CMK (cell line): ENCODE data around the gene CCND1.
"Not testable (repeated sequence)": the region's sequence is repeated elsewhere in the genome, so short reads cannot be mapped to it uniquely, and the experiment has no call there.

Source experiments
- DNase-seq: peaks from one replicate; pipeline ENCODE4 v3.0.0-alpha.2; 2010; ENCODE audit warnings: low read depth

Gene CCND1

DNA sequence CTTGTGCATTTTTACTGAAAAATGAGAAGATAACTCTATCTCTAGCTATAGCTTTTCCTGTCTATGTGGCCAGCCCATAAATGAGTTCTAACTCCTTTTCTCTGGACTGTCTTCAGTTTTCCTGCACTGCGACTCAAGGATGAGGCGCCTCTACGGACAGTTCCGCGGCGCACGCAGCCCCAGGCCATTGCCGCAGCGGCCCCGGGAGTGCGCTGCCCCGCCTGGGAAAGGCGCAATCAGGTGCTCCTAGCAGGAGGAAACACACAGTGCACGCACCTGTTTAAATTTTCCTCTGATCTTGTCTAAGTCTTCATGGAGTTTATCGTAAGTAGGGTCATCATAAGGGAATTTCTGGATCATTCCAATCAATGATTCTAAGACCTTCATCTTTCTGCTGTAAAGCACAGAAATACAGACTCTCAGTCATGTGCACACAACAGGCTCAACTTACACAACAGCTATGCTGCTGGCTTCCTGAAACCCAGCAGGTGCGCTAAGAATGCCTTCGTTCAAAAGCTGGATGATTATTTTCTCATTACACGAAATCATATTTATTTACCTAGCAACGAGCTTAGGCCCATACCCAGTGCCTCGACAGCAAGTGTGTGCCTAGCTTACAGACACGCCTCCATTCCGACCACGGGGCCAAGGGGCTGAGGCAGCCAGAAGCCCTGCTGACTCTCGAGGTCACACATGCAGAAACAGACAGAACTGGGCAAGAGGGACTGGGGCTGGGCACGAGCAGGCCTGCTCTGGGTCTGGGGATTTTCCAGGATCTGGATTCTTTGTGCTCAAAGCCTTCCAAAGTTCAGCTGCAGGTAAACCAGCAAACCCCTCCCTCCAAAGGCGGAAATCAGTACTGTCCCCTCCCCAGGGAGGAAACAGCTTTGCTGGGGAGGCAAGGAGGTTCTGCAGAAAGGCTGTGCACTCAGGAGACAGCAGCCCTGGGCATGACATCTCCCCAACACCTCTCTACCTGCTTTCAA is 27.0 kb downstream of the CCND1 start:
- no peak for DNase-seq

DNA sequence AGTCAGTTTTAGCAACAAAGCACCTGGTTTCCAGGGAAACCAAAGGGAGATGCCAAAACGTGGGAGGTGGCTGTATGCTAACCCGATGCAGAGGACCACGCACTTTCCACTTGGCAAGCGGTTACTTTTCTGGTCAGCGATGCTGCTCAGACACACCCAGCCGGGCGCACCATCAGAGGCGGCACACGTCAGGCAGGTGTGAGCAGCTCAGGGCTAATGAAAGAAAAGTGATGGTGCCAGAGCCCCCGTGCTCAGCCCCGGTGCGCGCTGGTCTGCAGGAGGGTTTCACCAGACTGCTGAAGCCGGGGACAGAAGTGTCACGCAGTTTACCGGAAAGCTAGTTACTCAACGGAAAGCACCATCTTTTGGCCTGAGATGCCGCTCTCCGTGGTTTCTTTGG is 28.5 kb downstream of the CCND1 start:
- DNase-seq = no peak

DNA sequence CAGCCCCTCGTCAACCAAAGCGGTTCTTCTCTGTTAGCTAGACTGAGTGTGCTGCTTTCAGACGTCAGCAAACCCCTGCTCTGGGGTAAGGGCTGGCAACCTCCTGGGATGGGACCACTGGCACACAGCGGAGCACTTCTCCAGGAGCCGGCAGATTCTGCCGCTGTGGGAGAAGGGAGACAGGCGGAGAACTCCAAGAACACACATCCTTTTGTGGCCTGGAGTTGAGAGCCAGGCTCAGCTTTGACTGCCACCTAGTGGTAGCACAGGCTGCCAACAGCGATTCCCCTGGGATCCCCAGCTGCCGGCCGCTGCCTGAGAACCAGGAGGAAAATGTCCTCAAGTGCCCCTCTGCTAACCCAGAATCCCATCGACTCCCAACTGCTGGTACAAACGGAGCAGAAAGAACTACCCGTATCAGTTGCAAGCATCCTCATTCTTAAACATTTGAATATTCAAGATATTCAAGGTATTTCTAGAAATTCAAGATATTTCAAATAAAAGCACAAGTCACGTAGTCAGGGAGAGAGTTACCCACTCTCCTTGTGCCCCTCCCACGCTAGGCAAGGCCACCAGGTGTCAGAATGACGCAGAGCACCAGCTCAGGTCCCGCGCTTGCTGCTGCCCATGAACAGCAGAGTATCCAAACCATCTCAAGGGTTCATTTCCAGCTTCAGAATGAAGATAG is 29.3 kb downstream of the CCND1 start:
- peak; percentile 54 for DNase-seq

DNA sequence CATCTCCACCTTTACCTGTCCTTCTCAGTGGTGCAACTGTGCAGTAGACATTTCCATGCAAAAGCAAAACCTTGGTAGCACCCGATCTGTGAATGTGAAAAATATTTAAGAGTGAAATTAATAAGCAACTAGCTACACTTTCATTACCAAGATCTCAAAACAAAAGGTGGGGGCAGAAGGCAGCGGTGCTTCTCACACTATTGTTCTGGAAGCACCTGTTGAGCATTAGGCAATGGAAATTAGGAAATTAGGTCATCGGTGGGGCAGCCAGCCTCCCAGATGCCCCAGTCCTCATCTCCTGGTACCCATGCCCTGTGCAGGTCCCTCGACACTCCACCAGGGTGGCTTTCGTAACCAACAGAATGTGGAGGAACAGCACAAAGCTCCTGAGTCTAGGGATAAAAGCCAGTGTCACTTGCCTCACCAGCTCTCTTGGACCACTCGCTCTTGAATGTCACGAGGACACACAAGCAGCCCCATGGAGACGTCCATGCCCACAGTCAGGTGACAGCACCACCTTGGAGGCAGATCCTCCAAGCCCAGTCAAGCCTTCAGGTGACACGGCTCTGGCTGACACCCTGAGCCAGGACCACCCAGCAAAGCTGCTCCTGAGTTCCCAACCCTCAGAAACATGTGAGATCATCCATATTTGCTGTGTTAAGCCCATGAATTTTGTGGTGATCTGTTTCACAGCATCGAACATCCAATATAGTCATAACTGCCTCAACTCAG is 30.9 kb downstream of the CCND1 start:
- no peak for DNase-seq

DNA sequence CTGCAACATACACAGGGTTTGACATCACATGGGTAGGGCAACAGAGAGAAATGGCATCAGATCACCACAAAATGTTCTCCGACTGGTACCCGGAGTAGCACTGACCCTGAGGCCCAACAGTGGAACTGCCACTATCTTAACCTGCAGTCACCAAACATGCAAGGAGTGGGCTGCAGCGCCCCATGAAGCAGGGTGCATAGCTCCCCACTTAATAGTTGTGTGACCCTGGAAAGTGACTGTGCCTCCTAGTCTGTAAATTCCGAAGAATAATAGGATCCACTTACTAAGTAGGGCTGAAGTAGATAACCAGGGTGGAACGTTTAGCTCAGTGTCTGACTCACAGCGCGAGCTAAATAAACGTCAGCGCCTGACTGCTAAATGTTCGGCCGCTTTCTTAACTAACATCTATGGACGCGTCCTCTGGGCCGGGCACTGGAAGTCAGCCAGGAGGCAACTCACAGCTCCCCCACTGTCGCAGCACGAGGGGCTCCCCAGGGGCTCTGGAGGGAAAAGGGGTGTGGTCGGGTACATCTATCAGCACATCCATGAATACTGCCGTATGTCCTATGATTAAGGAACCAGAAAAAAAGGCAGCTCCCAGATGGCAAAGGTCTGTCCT is 33.4 kb downstream of the CCND1 start:
- DNase-seq = peak; percentile 30

DNA sequence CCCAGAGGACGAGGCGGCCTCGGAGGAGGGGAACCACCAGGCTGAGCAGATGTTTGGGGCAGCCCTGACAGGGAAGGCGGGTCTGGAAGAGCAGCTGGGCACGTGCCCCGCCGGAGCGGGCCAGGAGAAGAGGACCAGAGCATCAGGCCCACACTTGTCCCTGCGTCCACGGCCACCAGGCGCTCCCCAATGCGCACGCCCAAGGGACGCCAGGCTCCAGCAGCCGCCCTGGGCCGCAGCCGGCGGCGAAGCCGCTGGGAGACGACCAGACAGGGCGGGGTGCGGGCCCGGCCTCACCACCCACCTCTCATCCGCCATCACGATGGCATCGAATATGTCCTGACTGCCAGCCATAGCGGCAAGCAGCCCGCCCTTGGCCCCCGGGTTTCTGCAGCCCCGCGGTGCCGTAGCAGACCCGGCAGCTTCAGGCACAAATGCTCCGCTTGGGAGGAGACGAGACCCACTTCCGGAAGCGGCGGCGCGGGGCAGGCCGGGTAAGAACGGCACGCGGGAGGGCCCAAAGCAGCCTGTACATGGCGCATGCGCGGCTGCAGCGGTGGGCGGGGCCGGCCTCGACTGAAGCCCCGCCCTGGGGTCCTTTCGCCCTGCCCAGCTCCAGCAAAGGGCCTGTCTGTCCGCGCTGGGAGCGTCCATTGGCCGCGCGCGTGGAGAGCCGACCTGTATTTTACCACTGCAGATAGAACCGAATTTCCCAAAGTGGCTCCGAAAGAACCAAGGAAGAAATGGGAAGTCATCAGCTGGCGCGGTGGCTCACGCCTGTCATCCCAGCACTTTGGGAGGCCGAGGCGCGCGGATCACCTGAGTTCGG is 34.1 kb downstream of the CCND1 start, which contains the start of gene LTO1:
Gene LTO1 (minus strand): TSS at position 468 of the 829 bp plus-strand sequence. CDS start 114 bp downstream, at position 354.
- DNase-seq = peak; percentile 93

DNA sequence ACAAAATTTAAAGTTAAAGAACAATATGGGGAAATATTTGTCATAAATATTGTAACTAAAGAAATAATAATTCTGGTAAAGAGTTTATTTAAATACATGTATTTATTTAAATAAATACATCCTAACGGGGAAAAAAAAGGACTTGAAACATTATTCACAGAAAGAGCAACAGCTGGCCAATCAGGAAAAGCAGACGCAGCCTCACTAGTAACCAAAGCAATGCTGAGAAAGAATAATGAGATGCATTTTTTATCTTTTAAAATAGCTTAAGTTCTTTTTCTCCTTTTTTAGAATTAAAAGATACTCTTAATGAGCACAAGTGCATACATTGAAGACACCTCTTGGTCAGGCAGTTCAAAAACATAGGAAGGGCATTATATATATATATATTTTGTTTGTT is 36.8 kb downstream of the CCND1 start:
- no peak for DNase-seq

DNA sequence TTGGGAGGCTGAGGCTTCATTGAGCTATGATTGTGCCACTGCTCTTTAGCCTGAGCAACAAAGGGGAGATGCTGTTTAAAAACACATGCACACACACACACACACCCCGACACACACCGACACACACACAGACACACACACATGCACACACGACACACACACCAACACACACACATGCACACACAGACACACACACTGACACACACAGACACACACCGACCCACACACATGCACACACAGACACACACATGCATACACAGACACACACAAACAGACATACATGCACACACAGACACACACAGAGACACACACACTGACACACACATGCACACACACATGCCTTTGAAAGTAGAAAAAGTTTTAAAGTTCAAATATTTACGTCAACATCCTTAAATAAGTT is 39.7 kb downstream of the CCND1 start:
- DNase-seq = no peak

DNA sequence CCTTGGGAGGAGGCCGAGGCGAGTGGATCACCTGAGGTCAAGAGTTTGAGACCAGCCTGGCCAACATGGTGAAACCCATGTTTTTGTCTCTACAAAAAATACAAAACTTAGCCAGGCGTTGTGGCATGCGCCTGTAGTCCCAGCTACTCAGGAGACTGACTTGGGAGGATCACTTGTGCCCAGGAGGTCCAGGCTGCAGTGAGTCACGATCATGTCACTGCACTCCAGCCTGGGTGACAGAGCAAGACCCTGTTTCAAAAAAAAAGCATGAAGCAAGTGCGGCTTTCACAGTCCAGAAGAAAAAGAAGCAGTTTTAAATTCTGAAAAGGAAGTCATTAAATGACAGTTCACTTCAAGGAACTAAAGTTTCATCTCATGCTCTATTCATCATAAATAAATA is 41.3 kb downstream of the CCND1 start:
- no peak for DNase-seq

DNA sequence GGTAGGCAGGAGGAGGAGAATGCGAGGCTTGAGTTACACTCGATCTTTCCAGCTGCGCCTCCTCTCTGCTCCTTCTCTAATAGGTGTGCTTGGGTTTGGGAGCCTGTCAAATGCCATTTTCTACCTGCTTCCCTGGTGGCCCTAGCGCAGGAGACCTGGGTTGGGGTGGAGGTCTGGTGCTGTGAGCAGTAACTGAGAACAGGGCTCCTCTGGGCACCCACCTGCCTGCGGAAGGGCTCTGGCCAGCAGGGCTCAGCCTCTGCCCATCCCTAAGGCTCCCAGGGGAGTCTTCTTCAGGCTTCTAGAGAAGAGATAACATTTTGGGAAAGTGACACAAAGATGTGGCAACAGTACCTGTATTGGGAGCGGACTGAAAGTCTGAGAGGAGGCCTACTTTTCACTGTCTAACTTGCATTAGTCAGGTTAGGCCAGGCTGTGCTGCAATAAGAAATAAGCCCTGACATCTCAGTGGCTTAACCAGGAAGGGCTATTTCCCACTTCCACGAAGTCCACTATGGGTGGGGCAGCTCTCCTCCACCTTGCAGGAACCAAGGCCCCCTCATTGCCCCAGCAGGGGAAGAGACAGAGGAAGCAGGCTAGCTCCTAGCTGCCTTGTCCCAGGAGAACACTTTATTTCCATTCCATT is 41.8 kb downstream of the CCND1 start:
- no peak for DNase-seq

DNA sequence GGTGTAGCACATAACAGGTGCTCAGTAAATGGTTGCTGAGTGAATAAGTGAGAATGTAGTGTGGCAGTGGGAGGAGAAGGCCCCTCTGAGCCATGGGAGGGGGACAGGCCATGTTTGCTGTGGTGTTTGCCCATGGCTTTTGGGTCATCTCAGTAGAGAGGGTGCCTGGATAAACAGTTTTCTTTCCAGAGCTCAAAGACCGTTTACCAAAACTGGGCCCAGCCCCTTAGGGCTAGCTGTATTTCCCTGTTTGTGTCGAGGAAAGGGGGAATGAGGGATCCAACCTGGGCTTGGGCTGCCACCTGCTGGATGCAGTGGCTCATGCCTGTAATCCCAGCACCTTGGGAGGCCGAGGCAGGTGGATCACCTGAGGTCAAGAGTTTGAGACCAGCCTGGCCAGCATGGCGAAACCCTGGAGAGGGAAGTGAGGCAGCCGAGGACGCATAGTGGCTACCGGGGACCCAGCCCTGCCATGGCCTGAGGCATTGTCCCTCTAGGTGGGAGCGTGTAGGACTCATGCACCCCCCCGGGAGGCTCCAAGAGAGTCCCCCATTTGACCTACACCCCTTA is 42.9 kb downstream of the CCND1 start:
- DNase-seq = no peak

DNA sequence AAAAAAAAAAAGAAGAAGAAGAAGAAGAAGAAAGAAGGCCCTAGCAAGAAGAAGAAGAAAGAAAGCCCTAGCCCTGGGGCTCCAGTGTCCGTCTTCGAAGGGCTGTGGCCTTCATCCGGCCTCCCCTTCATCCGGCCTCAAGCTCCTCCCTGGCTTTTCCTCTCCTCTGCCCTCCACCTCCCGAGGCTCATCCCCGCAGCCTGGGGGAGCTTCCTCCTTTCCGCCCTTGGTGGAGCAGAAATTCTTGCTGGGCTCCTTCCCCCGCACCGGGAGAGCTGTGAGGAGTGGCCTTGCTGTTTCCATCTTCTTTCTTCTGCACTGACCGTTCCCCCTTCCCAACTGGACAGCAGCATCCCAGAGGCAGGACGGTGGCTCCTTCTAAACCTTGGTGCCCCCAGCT is 43.7 kb downstream of the CCND1 start:
- DNase-seq = no peak

DNA sequence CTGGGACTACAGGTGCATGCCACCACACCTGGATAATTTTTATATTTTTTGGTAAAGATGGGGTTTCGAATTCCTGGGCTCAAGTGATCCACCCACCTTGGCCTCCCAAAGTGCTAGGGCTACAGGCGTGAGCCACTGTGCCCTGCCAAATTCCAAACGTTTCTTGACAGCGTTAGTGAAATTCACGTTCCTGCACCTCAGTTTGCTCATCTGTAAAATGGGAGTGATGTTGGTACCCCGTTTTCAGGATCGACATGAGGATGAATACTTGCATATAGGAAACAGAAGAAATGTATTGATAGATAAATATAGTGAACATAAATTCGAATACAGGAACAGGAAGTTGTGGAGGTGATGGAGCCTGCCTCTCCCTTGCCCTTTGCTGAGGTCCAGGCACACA is 44.4 kb downstream of the CCND1 start:
- DNase-seq = no peak

DNA sequence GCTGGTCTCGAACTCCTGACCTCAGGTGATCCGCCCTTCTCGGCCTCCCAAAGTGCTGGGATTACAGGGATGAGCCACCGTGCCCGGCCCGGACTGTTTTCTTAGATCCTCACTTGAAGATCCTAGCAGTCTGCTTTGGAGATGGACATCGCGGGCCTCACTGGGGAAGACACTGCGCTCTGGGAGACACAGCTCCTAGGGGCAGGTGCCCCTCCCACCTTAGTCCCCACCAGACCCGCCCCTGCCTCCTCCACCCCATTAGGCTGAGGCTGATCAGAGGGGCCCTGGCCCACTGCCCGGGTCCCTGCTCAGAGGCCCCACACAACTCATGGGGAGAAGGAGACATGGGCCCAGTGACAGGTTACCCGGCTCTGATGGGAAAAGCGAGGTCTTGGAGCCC is 45.5 kb downstream of the CCND1 start:
- no peak for DNase-seq

DNA sequence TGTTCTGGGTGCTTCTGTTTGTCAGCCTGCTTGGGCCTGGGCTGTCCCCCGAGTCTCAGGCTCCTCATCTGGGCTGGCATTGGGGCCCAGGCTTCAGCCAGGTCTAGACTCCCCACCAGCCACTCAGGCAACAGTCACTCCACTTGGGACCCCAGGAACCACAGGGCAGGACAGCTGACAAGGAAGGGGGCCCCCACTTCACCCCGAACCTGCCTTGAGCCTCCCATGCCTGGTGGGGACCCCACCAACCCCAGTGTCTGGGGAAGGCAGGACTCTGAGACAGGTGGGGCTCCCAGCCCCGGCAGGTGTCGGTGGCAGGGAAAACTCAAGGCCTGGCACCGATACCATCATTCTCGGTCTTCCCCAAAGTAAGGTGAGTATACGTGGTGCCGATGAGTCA is 45.9 kb downstream of the CCND1 start:
- DNase-seq = no peak

DNA sequence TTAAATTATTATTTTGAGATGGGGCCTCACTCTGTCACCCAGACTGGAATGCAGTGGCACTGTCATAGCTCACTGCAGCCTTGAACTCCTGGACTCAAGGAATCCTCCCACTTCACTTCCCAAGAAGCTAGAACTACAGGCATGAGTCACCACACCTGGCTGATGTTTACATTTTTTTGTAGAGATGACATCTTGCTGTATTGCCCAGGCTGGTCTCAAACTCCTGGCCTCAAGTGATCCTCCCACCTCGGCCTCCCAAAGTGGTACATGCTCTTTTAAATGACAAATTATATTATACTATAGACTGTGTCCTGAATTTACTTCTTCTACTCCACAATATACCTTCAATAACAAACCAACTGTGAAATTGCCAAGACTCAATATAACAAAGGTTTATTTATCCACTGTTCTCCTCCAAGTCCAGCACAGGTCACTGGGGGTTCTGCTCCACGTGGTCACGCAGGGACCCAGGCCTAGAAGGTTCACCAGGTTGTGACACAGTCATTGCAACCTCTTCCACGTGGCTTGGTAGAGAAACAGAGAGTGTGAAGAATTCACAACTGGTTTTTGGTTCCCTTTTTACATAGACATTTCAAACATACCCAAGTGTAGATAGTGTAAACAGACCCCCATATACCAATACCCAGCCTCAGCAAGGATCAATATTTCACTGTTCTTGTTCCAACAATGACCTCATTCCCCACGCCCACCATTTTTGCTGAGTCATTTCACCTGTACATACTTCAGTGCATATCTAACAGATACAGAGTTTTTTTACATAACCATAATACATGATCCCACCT is 47.2 kb downstream of the CCND1 start:
- DNase-seq = not testable (repeated sequence)

DNA sequence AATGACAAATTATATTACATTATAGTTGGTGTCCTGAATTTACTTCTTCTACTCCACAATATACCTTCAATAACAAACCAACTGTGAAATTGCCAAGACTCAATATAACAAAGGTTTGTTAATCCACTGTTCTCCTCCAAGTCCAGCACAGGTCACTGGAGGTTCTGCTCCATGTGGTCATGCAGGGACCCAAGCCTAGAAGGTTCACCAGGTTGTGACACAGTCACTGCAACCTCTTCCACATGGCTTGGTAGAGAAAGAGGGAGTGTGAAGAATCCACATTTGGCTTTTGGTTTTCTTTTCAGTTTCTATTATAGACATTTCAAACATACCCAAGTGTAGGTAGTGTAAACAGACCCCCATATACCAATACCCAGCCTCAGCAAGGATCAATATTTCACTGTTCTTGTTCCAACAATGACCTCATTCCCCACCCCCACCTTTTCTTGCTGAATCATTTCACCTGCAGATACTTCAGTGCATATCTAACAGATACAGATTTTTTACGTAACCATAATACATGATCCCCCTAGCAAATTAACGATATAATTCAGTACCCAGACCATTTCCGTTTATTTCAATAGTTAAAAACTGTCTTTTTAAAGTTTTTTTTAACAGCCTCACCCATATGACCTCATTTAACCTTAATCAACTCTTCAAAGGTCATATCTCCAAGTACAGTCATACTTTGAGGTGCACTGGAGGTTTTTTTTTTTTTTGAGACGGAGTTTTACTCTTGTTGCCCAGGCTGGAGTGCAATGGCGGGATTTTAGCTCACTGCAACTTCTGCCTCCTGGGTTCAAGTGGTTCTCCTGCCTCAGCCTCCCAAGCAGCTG is 48.7 kb downstream of the CCND1 start:
- DNase-seq = no peak

DNA sequence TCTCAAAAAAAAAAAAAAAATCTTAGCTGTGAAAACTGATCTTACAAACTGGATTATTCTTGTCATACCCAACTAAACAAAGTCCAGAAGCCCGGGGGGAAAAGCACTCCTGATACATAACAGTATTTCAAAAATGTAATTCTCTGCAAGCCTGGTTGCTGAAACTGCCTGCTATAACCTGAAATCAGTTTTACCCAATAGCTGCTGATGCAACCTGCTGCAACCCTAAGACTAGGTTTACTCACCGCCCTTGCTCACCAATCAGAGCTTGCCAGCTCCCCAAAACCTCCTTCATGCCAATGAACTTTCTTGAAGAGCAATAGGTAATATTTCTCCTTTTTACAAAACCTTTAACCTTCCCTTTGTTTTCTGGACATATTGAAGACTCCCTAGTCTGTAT is 50.5 kb downstream of the CCND1 start:
- no peak for DNase-seq

DNA sequence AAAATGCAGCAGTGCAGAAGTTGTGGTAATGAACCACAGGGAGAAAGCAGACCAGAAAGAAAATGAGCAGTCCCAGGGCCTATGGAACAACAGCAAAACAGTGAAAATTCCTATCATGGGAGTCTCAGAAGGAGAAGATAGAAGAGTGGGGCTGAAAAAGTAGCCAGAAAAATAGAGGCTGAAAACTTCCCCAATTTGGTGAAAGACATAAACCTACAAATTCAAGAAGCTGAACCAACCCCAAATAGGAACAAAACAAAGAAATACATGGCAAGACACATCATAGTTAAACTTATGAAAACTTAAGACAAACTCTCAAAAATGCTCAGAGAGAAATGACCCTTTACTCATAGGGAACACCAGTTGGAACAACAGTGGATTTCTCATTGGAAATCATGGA is 51.5 kb downstream of the CCND1 start:
- no peak for DNase-seq
